ENCODE data around the gene ZNF594. TPM values are rescaled to one million over a fixed set of nuclear protein-coding genes. Genes with fewer than 3 reads are reported as not detected.
"Not testable (repeated sequence)": the region's sequence is repeated elsewhere in the genome, so short reads cannot be mapped to it uniquely, and the experiment has no call there.

Gene ZNF594
- total RNA-seq, 1 donor from 2014 or later: 29.1 TPM

- no peak for DNase-seq (ENCODE audit: low spot score)
Observed at GRCh38 chr17:5201011-5201410, 9.3 kb upstream of the ZNF594 start.

- DNase-seq (ENCODE audit: low spot score): no peak
Observed at GRCh38 chr17:5200360-5200759, 8.7 kb upstream of the ZNF594 start.

- no peak for DNase-seq (ENCODE audit: low spot score)
Observed at GRCh38 chr17:5198472-5198871, 6.8 kb upstream of the ZNF594 start.

- peak; percentile 24 for DNase-seq (ENCODE audit: low spot score)
Observed at GRCh38 chr17:5194346-5194745, 2.7 kb upstream of the ZNF594 start.

- DNase-seq (ENCODE audit: low spot score): no peak
Observed at GRCh38 chr17:5184288-5184687, 7.4 kb downstream of the ZNF594 start.

GRCh38 chr17:5183410-5183793 is 8.3 kb downstream of the ZNF594 start:
- DNase-seq (ENCODE audit: low spot score): no peak

GRCh38 chr17:5182597-5183409 is 8.9 kb downstream of the ZNF594 start:
- DNase-seq (ENCODE audit: low spot score): no peak

- no peak for DNase-seq (ENCODE audit: low spot score)
Observed at GRCh38 chr17:5181509-5182305, 10.0 kb downstream of the ZNF594 start.

- no peak for DNase-seq (ENCODE audit: low spot score)
Observed at GRCh38 chr17:5179003-5179402, 12.7 kb downstream of the ZNF594 start.

GRCh38 chr17:5175027-5175426 is 16.6 kb downstream of the ZNF594 start:
- not testable (repeated sequence) for DNase-seq (ENCODE audit: low spot score)

GRCh38 chr17:5165791-5166564 is 25.7 kb downstream of the ZNF594 start:
- not testable (repeated sequence) for DNase-seq (ENCODE audit: low spot score)

GRCh38 chr17:5164436-5164835 is 27.2 kb downstream of the ZNF594 start:
- no peak for DNase-seq (ENCODE audit: low spot score)

- DNase-seq (ENCODE audit: low spot score): not testable (repeated sequence)
Observed at GRCh38 chr17:5161793-5162192, 29.9 kb downstream of the ZNF594 start.

GRCh38 chr17:5160702-5161101 is 31.0 kb downstream of the ZNF594 start:
- DNase-seq (ENCODE audit: low spot score): not testable (repeated sequence)

GRCh38 chr17:5146122-5146521 is 45.5 kb downstream of the ZNF594 start:
- DNase-seq (ENCODE audit: low spot score): not testable (repeated sequence)

GRCh38 chr17:5142877-5143276 is 48.8 kb downstream of the ZNF594 start:
- DNase-seq (ENCODE audit: low spot score): not testable (repeated sequence)

GRCh38 chr17:5139458-5139732 is 52.3 kb downstream of the ZNF594 start:
- no peak for DNase-seq (ENCODE audit: low spot score)

GRCh38 chr17:5138616-5139457 is 52.8 kb downstream of the ZNF594 start:
- no peak for DNase-seq (ENCODE audit: low spot score)

GRCh38 chr17:5138198-5138544 is 53.5 kb downstream of the ZNF594 start:
- not testable (repeated sequence) for DNase-seq (ENCODE audit: low spot score)

- DNase-seq (ENCODE audit: low spot score): not testable (repeated sequence)
Observed at GRCh38 chr17:5137511-5138197, 54.0 kb downstream of the ZNF594 start.
